HG03159 (cell line): ENCODE data around the gene CDC25B.
A peak's percentile ranks its signal among the peaks of the same experiment; 100 is the strongest.

Experiments
- ATAC-seq: cut with Tn5 transposase; IDR thresholded peaks from one replicate; pipeline ENCODE4 v1.9.1; 2021; ENCODE audit warnings: mild to moderate bottlenecking, moderate library complexity; ENCODE audit not compliant: unreplicated experiment

CDC25B gene

DNA sequence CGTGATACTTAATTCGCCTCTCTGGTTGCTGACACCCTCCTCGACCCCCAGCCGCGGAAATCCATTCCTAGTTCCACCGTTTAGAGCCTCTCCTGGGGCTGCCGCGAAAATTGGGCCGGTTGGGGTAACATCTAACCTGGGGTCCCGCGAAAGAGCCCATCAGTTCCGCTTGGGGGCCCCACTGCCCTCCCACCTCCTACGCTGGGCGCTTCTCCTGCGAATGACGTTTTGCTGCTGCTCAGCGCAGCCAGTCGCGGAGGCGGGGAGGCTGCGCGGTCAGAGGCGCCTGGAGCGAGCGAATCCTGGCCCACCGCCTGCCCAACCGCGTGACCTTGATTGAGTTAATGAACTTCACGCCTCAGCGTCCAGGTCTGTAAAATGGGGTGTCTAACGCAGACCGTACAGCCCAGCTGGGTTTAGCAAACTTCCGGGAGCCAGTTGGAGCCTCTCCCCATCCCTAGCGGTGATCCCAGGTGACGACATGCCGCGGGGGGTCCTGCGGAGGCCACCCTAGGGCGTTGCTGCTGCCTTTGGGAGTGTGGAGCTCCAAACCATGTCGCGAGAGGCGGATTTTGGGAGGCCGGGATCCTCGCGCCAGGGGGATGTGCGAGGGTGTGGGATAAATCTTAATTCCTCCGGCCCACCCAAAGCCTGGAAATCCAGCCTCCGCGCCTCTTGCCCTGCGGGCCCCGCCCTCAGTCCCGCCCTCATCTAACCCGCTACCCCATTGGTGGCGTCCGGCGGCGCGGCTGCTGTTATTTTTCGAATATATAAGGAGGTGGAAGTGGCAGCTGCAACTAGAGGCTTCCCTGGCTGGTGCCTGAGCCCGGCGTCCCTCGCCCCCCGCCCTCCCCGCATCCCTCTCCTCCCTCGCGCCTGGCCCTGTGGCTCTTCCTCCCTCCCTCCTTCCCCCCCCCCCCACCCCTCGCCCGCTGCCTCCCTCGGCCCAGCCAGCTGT, at the start of gene CDC25B:
TSS of gene CDC25B (plus strand) at position 800 of the 958 bp plus-strand sequence. CDS start 222 bp downstream, outside the sequence.
- ATAC-seq: peak; percentile 66

GRCh38 chr20:3747471-3747870, 48.6 kb upstream of the CDC25B start:
- ATAC-seq: no peak

- no peak for ATAC-seq
These were observed 48.0 kb upstream of the CDC25B start for GRCh38 chr20:3748073-3748472.

- ATAC-seq: no peak
These were observed 46.9 kb upstream of the CDC25B start for GRCh38 chr20:3749087-3749688.

DNA sequence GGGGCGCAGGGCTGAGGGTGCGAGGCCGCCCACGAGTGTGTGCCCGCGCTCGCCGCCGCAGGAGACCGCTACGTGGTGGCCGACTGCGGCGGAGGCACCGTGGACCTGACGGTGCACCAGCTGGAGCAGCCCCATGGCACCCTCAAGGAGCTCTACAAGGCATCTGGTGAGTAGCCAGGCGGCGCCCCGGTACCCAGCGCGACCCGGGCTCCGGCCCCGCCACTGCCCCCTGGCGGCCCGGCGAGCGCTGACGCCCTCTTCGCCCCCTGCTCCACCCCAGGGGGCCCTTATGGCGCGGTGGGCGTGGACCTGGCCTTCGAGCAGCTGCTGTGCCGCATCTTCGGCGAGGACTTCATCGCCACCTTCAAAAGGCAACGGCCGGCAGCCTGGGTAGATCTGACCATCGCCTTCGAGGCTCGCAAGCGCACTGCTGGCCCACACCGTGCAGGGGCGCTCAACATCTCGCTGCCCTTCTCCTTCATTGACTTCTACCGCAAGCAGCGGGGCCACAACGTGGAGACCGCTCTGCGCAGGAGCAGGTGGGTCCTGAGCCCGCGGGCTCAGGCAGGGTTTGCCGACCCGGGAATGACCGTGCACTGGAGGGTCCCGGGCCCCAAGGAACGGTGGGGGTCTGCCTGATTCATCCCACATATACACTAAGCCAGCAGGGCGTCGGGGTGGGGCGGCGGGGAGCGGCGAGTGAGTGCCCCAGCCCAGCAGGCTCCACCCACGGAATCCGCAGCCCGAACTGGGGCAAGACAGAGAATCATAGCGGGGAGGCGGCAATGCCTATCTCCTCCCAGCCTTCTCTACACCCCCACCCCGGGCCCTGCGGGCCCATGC, 46.2 kb upstream of the CDC25B start:
- ATAC-seq: no peak

- no peak for ATAC-seq
These were observed 44.8 kb upstream of the CDC25B start for GRCh38 chr20:3751305-3751674.

DNA sequence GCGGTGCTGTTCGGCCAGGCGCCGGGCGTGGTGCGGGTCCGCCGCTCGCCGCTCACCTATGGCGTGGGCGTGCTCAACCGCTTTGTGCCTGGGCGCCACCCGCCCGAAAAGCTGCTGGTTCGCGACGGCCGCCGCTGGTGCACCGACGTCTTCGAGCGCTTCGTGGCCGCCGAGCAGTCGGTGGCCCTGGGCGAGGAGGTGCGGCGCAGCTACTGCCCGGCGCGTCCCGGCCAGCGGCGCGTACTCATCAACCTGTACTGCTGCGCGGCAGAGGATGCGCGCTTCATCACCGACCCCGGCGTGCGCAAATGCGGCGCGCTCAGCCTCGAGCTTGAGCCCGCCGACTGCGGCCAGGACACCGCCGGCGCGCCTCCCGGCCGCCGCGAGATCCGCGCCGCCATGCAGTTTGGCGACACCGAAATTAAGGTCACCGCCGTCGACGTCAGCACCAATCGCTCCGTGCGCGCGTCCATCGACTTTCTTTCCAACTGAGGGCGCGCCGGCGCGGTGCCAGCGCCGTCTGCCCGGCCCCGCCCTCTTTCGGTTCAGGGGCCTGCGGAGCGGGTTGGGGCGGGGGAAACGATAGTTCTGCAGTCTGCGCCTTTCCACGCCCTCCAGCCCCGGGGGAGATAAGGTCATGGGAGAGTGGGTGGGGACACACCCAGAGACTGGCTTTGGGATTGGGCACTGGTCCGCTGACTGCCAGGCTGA, 44.3 kb upstream of the CDC25B start:
- no peak for ATAC-seq

DNA sequence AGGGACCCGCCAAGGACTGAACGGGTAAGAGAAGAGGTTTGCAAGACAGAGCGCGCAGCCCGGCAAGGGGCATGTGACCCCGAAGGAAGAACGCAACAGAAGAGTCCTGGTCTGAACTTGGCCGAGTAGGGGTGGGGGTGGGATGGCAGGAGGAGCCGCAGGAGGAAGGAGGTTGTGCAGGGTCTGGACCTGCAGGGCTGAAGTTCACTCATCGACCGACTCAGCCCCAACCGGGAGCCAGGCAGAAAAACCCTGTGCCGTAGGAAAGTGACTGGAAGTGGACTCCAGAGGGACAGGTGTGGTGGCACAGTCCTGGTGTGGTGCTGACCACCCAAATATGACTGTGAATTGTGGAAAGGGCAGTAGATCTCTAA, 43.7 kb upstream of the CDC25B start:
- ATAC-seq: no peak

GRCh38 chr20:3753098-3753497, 43.0 kb upstream of the CDC25B start:
- no peak for ATAC-seq

DNA sequence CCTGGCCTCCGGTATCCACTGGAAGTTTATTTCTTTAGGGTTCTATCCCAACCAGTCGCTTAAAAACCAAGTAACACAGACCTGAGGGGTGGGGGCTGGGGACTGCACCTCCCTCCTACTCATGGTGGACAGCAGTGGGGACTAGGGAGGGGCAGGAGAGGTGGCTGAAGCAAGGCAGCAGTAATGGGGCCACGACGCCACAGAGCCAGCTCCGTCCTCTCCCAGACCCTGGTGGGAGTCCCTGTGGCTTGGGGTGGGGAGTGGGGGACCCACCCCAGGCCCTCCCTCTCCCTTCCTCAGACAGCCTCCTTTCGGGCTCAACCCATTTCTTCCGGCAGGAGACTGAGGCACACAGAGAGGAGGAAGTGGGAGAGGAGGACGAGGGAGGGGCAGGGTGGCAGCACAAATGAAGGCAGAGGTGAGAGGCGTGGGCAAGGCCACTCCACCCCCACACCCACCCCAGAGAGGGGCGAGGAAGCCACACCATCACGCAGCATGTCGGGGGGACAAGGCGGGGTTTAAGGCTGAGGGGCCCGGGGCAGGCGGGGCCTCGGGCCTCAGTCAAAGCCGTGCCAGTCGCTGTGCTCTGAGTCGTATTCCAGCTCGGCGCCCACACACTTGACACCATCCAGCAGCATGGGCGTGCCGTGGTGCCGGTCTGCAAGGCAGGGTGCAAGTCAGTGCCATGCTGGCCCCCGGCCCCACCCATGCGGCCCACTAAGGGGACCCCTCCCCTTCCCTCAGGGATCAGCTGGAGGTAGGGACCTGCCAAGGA, 42.4 kb upstream of the CDC25B start:
- no peak for ATAC-seq

DNA sequence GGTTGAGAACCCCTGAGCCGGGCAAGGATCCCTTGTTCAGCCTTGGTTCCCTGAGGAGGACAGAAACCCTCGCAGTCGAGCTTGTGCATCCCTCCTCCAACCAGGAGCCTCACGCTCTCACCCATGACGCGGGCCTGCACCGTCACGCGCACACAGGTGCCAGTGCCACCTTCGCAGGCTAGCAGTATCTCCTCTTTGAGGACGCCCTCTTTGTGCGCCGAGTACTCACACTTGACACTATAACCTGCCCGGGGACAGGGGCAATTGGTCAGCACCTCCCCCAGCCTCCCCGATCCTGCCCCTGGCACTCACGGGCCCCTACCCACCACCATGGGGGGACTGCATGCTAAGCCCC, 41.9 kb upstream of the CDC25B start:
- ATAC-seq: no peak

- ATAC-seq: no peak
These were observed 40.8 kb upstream of the CDC25B start for GRCh38 chr20:3755269-3755668.

DNA sequence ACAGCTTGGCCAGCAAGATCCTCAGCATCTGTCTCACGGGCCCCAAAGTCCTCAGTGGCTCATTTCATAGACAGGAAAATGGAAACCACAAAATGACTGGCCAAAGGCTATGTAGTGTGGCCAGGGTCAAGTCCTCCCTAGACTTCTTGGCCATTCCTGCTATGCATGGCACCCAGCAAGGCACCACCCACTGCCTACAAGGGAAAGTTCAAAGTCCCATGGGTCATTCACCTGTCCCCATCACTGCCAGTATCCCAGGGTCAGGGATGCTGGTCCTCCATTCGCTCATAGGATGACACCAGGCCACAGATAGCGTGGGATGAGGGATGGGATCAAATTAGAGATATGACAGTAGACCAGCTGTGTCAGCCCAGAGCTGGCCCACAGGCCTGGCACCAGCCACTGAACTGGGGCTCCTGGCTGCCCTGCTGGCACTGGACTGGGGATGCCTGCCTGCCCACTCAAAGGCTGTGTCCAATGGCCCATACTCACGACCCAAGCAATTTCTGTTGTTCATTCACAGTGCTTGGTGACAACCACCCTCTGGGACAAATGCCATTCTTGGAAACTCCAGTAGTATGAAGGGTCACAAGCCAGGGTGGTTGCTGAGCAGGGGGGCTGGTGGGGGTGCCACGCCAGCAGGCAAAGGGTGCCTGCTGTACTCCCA, 40.2 kb upstream of the CDC25B start:
- no peak for ATAC-seq

- no peak for ATAC-seq
These were observed 38.8 kb upstream of the CDC25B start for GRCh38 chr20:3757268-3757667.

GRCh38 chr20:3758566-3758965, 37.5 kb upstream of the CDC25B start:
- no peak for ATAC-seq

GRCh38 chr20:3759316-3759823, 36.7 kb upstream of the CDC25B start:
- ATAC-seq: no peak

DNA sequence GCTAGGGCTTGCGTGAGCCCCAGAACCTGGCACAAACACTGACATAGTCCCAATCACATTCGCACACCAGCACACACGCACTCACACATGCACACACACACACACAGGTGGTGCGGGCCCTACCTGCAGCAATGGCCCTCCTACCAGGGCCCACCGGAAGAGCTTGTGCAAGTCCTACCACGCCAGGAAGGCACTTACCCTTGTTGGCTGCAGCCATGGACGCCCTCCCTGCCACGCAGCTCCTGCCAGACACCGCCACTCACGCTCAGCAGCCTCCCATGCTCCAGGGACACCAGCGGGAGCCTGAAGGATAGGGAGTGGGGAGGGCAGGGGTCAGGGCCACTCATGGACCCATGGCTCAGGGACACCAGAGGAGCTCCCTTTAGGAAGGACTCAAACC, 36.2 kb upstream of the CDC25B start:
- no peak for ATAC-seq

DNA sequence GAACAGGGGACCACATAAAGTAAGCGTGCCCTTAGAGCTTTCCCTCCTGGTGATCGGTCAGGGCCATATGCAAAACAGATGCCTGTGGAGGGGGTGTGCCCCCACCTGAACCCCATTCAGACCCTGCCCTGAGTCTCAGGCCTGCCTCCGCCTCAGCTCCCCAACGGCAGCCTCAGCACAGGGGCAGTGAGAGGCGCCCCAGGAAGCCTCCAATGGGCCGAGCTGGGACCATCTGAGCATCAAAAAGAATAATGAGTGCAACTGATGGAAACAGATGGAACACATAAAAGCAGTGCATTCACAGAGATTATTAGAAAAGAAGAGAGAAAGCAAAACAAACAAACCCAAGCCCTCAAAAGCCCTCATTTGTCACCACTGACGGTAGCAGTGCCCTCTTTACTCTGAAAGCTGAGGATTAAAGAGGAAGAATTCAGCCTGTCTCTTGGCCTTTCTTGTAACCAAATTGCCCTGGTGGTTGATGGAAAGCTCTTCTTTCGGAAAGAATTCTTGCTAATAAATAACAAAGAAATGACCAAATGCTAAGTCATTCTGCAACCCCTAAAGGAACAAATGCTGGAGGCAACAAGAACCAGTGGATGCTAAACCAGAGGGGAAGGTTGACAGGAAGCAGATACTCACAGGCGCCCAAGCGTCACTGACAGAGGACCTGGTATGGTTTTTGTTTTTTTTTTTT, 35.3 kb upstream of the CDC25B start:
- ATAC-seq: no peak
